IMR-90 (cell line): ENCODE results near the gene PSKH1. TPM values are rescaled to one million over a fixed set of nuclear protein-coding genes. Genes with fewer than 3 reads are reported as not detected.

Experiments used
- ATAC-seq: fragments of 200-7000 bp; cut with Tn5 transposase; 2 replicates; pipeline ENCODE4 v1.9.1; 2020; ENCODE audit warnings: low read depth, mild to moderate bottlenecking, moderate library complexity
- BruUV-seq: library from RNA; stranded (reverse); fragments of 400-500 nt; replicated peaks from 2 replicates; lab custom pipeline; 2021; lab: Mats Ljungman, UMichigan
- CTCF ChIA-PET: fragments of 300-600 bp; formaldehyde crosslinking; extraction: SDS; loops from one replicate; lab custom pipeline; 2021; ENCODE audit warnings: antibody characterized with exemption; lab: Yijun Ruan, JAX
- POLR2A ChIA-PET: fragments of 300-600 bp; sonication (Branson Sonifier 250); formaldehyde crosslinking; loops from one replicate; lab custom pipeline; 2022; ENCODE audit warnings: antibody characterized with exemption; ENCODE audit not compliant: unreplicated experiment; lab: Charles Lee
- DNase-seq: peaks from one replicate; pipeline ENCODE4 v3.0.0; 2013
- H2AFZ ChIP-seq: replicated peaks from 2 replicates; pipeline ENCODE3; 2013; ENCODE audit warnings: low read length, mild to moderate bottlenecking; ENCODE audit not compliant: poor library complexity
- H2AK5ac ChIP-seq: 2 replicates; pipeline ENCODE4 v1.6.1; 2013; ENCODE audit warnings: low read depth, low read length, inconsistent platforms
- H2AK9ac ChIP-seq: replicated peaks from 2 replicates; pipeline ENCODE3; 2013; ENCODE audit warnings: mild to moderate bottlenecking, low read depth, low read length, moderate library complexity; ENCODE audit not compliant: poor library complexity
- H2BK120ac ChIP-seq: 2 replicates; pipeline ENCODE4 v1.6.1; 2013; ENCODE audit warnings: low read depth, low read length, inconsistent platforms
- H2BK15ac ChIP-seq: 3 replicates; pipeline ENCODE4 v1.6.1; 2013; ENCODE audit warnings: low read depth, low read length, inconsistent platforms
- H2BK20ac ChIP-seq: 2 replicates; pipeline ENCODE4 v1.6.1; 2013; ENCODE audit warnings: low read depth, mild to moderate bottlenecking, inconsistent platforms, low read length, moderate library complexity
- H2BK5ac ChIP-seq: 2 replicates; pipeline ENCODE4 v1.6.1; 2013; ENCODE audit warnings: mild to moderate bottlenecking, low read depth, low read length, inconsistent platforms; ENCODE audit not compliant: poor library complexity, severe bottlenecking
- H3K14ac ChIP-seq: replicated peaks from 2 replicates; pipeline ENCODE4 v1.6.1; 2013; ENCODE audit warnings: low read depth, low read length, inconsistent platforms
- H3K18ac ChIP-seq: 2 replicates; pipeline ENCODE4 v1.6.1; 2013; ENCODE audit warnings: low read depth, low read length, control low read depth
- H3K23ac ChIP-seq: 2 replicates; pipeline ENCODE4 v1.6.1; 2013; ENCODE audit warnings: low read depth, low read length, inconsistent platforms
- H3K27ac ChIP-seq: 2 replicates; pipeline ENCODE4 v1.5.1; 2013; ENCODE audit warnings: mild to moderate bottlenecking, control low read depth, low read length; ENCODE audit not compliant: insufficient read depth
- H3K27me3 ChIP-seq: 2 replicates; pipeline ENCODE4 v1.6.1; 2013; ENCODE audit warnings: low read length; ENCODE audit not compliant: control insufficient read depth, insufficient read depth
- H3K36me3 ChIP-seq: 2 replicates; pipeline ENCODE4 v1.6.1; 2013; ENCODE audit warnings: low read length, mixed read lengths; ENCODE audit not compliant: control insufficient read depth, insufficient read depth
- H3K4ac ChIP-seq: 2 replicates; pipeline ENCODE4 v1.6.1; 2013; ENCODE audit warnings: low read depth, low read length, inconsistent platforms
- H3K4me1 ChIP-seq: 2 replicates; pipeline ENCODE4 v1.6.1; 2013; ENCODE audit warnings: low read length, mixed read lengths; ENCODE audit not compliant: control insufficient read depth, insufficient read depth
- H3K4me2 ChIP-seq: 2 replicates; pipeline ENCODE4 v1.6.1; 2013; ENCODE audit warnings: low read depth, mild to moderate bottlenecking, control low read depth, low read length, moderate library complexity
- H3K4me3 ChIP-seq: 2 replicates; pipeline ENCODE4 v1.5.1; 2013; ENCODE audit warnings: low read depth, mild to moderate bottlenecking, control low read depth, low read length, moderate library complexity; ENCODE audit not compliant: insufficient read depth
- H3K56ac ChIP-seq: 2 replicates; pipeline ENCODE4 v1.6.1; 2013; ENCODE audit warnings: low read length, inconsistent platforms; ENCODE audit not compliant: insufficient read depth; ENCODE audit errors: extremely low read depth
- H3K79me1 ChIP-seq, 2 experiments: 2 replicates each; pipeline ENCODE4 v1.6.1; 2013; ENCODE audit warnings: low read length in 2 of 2, inconsistent platforms in 1 of 2, low read depth in 1 of 2
- H3K9ac ChIP-seq: 2 replicates; pipeline ENCODE4 v1.6.1; 2013; ENCODE audit warnings: low read depth, low read length, control low read depth
- H3K9me1 ChIP-seq: 2 replicates; pipeline ENCODE4 v1.6.1; 2013; ENCODE audit warnings: low read length, inconsistent platforms; ENCODE audit not compliant: insufficient read depth
- H3K9me3 ChIP-seq: 2 replicates; pipeline ENCODE4 v1.6.1; 2013; ENCODE audit warnings: low read length; ENCODE audit not compliant: control insufficient read depth, insufficient read depth
- H4K20me1 ChIP-seq: 2 replicates; pipeline ENCODE4 v1.6.1; 2013; ENCODE audit warnings: low read length, inconsistent platforms; ENCODE audit not compliant: insufficient read depth
- H4K5ac ChIP-seq: 2 replicates; pipeline ENCODE4 v1.6.1; 2013; ENCODE audit warnings: mild to moderate bottlenecking, low read depth, low read length, control low read depth
- H4K8ac ChIP-seq, 2 experiments: 2 replicates each; pipeline ENCODE4 v1.6.1; 2013; ENCODE audit warnings: low read depth in 2 of 2, low read length in 2 of 2, control low read depth in 1 of 2, inconsistent platforms in 1 of 2
- H4K91ac ChIP-seq: 2 replicates; pipeline ENCODE4 v1.6.1; 2013; ENCODE audit warnings: low read depth, low read length, inconsistent platforms; ENCODE audit not compliant: insufficient read depth
- CTCF ChIP-seq: conservative IDR thresholded peaks from 2 replicates; pipeline ENCODE4 v1.5.1; 2012; ENCODE audit warnings: mild to moderate bottlenecking, low read depth, low read length, improper control_type of control experiment
- MXI1 ChIP-seq: IDR thresholded peaks from 2 replicates; pipeline ENCODE4 v1.6.1; 2012; ENCODE audit warnings: low read depth, mild to moderate bottlenecking, low read length, moderate library complexity, borderline replicate concordance
- WGBS, 2 experiments: methylation state at CpG; one replicate each; pipeline versions ENCODE4 v1.1.5 to v1.1.7; 2013; ENCODE audit warnings: missing lambda C conversion rate in 2 of 2; ENCODE audit not compliant: insufficient read length in 1 of 2; ENCODE audit errors: extremely low coverage in 2 of 2; 5-methylcytosine and 5-hydroxymethylcytosine counted together
- dilution Hi-C: fragments of 300-500 bp; cut with HindIII; formaldehyde crosslinking; loops from one replicate; pipeline ENCODE4 v1.14.3; 2018; ENCODE audit warnings: low sequenced_read_pairs; ENCODE audit not compliant: unreplicated experiment
- in situ Hi-C: fragments of 300-500 bp; cut with MboI; formaldehyde crosslinking; loops from 3 replicates; pipeline ENCODE4 v1.14.3; 2019; ENCODE audit warnings: low sequenced_read_pairs, inconsistent platforms, mixed read lengths
- intact Hi-C: fragments of 100-400 bp; cut with micrococcal nuclease; formaldehyde crosslinking; loops from 2 replicates; pipeline ENCODE4 v1.10.0; 2022
- polyA plus RNA-seq, 3 experiments: library from polyadenylated mRNA; depleted of rRNA; stranded (reverse); fragments of >200 nt; gene quantifications; 2 replicates each; pipeline ENCODE4 v1.2.3, GENCODE V29; 2012; ENCODE audit warnings: low replicate concordance in 1 of 3
- total RNA-seq: library from RNA; depleted of rRNA; stranded (reverse); fragments of >200 nt; gene quantifications from 2 replicates; pipeline ENCODE4 v1.2.3, GENCODE V29; 2012

Gene PSKH1
- total and polyA plus RNA-seq, 2 of the 4 experiments (the other 2 are of a cell fraction), result 11.5 to 26.7 TPM

DNA sequence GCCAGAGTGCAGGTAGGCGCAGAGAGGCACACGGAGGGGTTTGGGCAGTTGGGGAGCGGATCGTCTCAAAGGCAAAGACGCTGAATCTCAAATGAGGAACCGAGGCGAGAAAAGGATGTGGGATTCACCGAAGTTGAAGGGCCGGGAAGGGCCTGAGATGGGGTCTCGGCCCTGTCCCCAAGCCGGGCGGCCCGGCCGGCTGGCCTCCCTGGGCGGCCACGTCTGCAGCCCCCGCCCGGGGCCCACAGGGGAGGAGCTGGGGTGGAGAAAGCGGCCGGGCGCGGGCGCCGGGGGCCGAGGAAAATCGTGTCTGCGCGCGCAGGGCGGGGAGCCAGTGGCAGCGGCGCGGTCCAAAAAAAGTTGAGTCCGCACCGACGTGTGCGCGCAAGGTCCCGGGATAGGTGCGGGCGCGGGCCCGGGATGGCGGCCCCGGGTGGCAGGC lies 74.9 kb downstream of the PSKH1 start:
- H2BK5ac ChIP-seq, result peak overlapping the region; percentile 92
- peaks cover 37% of the 10 kb centered on the region for H3K9me1 ChIP-seq
- peak overlapping the region; percentile 100 for H3K9ac ChIP-seq
- peak overlapping the region; percentile 99 for H2AK5ac ChIP-seq
- H3K4me1 ChIP-seq, result peaks cover 34% of the 10 kb centered on the region
- DNase-seq, result peak; percentile 25
- H2AFZ ChIP-seq, result peak overlapping the region; percentile 90
- 0 out of 3 replicates have a peak overlapping the region, but pooled peaks have one; percentile 50 for H2BK15ac ChIP-seq
- H3K23ac ChIP-seq, result peak overlapping the region; percentile 98
- no peaks in the 10 kb centered on the region for H3K9me3 ChIP-seq
- peak overlapping the region; percentile 98 for H4K5ac ChIP-seq
- H3K4me3 ChIP-seq, result peak overlapping the region; percentile 100
- intact Hi-C loops, result loop anchor here (10.0 kb wide), 1 partner anchor 257 kb away; no protein-coding TSS in a partner anchor
- dilution Hi-C loops, result no loop called here
- TF ChIP-seq CTCF (no peak), MXI1 (peak; percentile 18; the same call in 1 of the 2 replicates)
- no TSS peak for BruUV-seq
- H2AK9ac ChIP-seq, result peak overlapping the region; percentile 100
- peak overlapping the region; percentile 99 for H3K4ac ChIP-seq
- peak overlapping the region; percentile 81 for H2BK120ac ChIP-seq
- peak; percentile 48 for ATAC-seq
- POLR2A ChIA-PET, result no interaction called here
- no peaks in the 10 kb centered on the region for H3K27me3 ChIP-seq
- WGBS, 2 experiments, result 1% methylated on average over 40 of the region's 45 CpGs; no CpG with 5 or more reads in 1 of the 2 experiments
- H3K79me1 ChIP-seq, result peaks cover 19 to 53% of the 10 kb centered on the region in 2 experiments
- peak overlapping the region; percentile 99 for H3K27ac ChIP-seq
- no peak overlapping the region; the same call in 1 of the 2 replicates for H2BK20ac ChIP-seq
- H3K56ac ChIP-seq, result peak overlapping the region; percentile 85
- peak overlapping the region; percentile 95 for H4K91ac ChIP-seq
- CTCF ChIA-PET, result interaction anchor here (1.4 kb wide), 1 partner anchor 23 kb away, joined by 3 read pairs; no protein-coding TSS in a partner anchor
- peaks cover 47% of the 10 kb centered on the region for H4K20me1 ChIP-seq
- in situ Hi-C loops, result no loop called here
- H3K36me3 ChIP-seq, result peaks cover 16% of the 10 kb centered on the region
- H3K14ac ChIP-seq, result peak overlapping the region; percentile 95
- H3K4me2 ChIP-seq, result peak overlapping the region; percentile 93
- peak overlapping the region; percentile 90 to 96 for H4K8ac ChIP-seq
- H3K18ac ChIP-seq, result peak overlapping the region; percentile 96
